ENCODE results near the gene CNOT2.
A peak's percentile ranks its signal among the peaks of the same experiment; 100 is the strongest.

CNOT2 gene

DNA sequence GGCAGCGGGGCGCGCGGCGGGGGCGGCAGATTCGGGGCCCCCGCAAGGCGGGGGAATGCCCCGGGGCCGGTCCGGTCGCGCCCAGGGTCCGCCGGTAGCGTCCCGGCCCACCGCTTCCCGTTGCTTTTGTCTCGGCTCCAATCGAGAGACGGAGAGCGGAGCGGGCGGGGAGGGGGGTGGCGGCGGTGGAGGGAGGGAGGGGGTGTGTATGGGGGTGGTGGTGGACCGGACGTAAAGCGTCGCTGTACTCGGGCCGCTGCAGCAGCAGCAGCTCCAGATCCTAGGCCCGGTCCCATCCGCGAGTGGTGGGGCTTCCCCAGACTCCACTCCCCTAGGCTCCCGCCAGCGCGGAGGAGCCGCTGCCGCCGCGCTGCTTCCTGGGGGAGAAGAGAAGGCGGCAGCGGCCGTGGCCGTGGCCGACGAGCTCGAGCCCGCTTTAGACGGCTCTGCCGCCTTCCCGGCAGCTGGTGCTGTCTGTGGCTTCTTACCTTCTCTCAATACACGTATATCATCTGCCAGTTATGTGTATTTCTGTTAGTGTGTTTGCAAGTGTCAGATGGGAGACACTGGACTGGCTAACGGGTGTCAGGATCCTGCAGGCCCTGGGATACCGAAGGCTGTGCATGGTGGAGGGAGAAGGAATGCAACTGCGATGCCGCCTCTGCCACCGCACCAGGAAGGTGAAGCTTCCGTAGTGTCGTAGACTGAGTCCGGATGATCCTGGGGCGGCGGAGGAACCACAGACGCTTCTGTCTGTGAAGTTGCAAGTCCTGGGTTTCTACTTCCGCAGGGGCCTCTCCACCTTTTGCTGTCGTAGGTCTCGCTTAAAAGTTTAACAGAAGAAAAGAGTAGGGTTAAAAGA, 508 bp downstream of the CNOT2 start:
- Mint-ChIP-seq H3K27me3 (no peaks in the 10 kb centered on the region), H3K27ac (peak overlapping the region; percentile 99), H3K9me3 (no peaks in the 10 kb centered on the region), H3K4me3 (peak overlapping the region; percentile 93), H3K4me1 (ENCODE audit: low read depth) (peaks cover 75% of the 10 kb centered on the region), H3K36me3 (ENCODE audit: low read depth) (peaks cover 65% of the 10 kb centered on the region)

DNA sequence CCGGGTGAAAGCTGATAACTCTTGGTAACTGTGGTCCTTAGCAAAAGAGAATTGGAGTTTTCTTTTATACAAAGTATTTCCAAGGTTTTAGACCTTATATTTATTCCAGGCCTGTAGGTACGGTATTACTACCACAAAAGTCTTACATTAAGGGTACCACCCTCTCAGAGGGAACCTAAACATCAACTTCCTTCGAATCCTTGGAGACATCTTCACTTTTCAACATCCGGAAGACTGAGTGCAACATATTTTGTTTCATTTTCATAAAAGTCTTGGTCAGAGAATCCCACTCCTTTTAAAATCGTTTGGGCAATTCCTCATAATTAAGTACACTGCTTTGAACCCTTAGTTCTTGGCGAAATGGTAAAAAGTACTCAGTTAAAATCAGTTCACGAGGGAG, 1.2 kb downstream of the CNOT2 start:
- peak overlapping the region; percentile 93 for H3K4me3 Mint-ChIP-seq
- no peaks in the 10 kb centered on the region for H3K27me3 Mint-ChIP-seq
- peak overlapping the region; percentile 98 for H3K27ac Mint-ChIP-seq
- peaks cover 65% of the 10 kb centered on the region for H3K36me3 Mint-ChIP-seq (ENCODE audit: low read depth)
- H3K9me3 Mint-ChIP-seq: no peaks in the 10 kb centered on the region
- H3K4me1 Mint-ChIP-seq (ENCODE audit: low read depth): peaks cover 81% of the 10 kb centered on the region

DNA sequence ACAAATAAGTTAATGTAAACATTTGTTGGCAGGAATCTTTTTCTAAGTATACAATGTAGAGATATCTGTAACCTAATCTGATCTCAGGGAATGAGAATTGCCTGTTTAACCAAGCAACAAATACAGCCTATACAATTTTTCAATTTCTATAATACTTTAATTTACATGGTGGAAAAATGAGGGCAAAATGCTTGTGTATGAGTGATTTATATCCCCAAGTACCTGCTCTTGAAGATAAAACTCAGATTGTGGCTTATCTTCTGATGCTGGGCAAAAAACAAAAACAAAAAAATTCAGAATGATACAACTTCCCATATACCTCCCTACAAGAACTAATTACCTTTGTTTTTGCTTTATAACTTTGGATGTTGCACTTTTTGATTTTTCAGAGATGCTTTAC, 2.2 kb downstream of the CNOT2 start:
- Mint-ChIP-seq H3K27ac (no peak overlapping the region), H3K9me3 (no peaks in the 10 kb centered on the region), H3K4me3 (peak overlapping the region; percentile 93), H3K4me1 (ENCODE audit: low read depth) (peaks cover 85% of the 10 kb centered on the region), H3K36me3 (ENCODE audit: low read depth) (peaks cover 58% of the 10 kb centered on the region), H3K27me3 (no peaks in the 10 kb centered on the region)

DNA sequence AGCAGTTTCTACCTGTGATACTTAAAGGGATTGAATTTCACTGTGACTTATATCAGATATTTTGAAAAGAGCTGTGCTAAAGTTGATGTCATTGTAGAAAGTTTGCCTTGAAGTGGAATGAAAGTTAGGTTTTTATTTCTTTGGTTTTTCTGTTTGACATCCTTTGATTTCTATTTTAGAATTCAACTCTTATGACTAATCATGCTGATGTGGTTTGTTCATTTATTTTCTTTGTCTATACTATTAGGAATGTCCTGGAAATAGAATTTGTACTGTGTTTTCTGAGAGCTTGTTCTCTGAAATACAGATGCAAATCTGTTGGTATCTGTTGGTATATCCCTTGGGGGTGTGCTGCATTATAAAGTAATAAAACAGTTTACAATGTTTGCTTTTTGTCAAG, 3.3 kb downstream of the CNOT2 start:
- Mint-ChIP-seq H3K4me3 (peak overlapping the region; percentile 42), H3K27ac (peak overlapping the region; percentile 77), H3K27me3 (no peaks in the 10 kb centered on the region), H3K36me3 (ENCODE audit: low read depth) (peaks cover 52% of the 10 kb centered on the region), H3K9me3 (no peaks in the 10 kb centered on the region), H3K4me1 (ENCODE audit: low read depth) (peaks cover 85% of the 10 kb centered on the region)

DNA sequence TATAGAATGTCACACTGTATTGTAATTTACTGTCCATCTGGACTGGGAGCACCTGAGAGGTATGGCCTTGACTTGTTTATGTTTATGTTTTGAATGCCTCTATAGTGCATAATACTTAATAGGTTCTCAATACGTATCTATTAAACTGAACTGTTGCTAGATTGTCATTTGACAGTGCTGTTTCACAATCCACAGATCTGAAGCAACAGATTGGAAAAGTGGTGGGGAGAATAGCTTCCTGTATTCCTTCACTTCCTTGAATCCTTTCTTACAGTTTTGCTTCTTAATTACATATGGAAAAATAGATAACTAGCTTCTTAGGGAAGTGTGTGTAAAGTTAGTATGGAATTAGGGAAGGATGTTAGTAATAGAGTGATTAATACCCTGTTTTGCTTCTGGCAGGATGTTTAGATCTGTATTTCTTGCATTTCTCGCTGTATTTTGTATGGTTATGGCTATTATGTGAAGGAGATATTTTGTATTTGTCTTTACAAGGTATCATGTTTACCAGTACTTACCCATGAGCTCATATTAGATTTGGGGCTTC, 4.5 kb downstream of the CNOT2 start:
- H3K9me3 Mint-ChIP-seq: no peaks in the 10 kb centered on the region
- no peaks in the 10 kb centered on the region for H3K27me3 Mint-ChIP-seq
- peak overlapping the region; percentile 27 for H3K27ac Mint-ChIP-seq
- H3K36me3 Mint-ChIP-seq (ENCODE audit: low read depth): peaks cover 51% of the 10 kb centered on the region
- peaks cover 84% of the 10 kb centered on the region for H3K4me1 Mint-ChIP-seq (ENCODE audit: low read depth)
- no peak overlapping the region for H3K4me3 Mint-ChIP-seq

DNA sequence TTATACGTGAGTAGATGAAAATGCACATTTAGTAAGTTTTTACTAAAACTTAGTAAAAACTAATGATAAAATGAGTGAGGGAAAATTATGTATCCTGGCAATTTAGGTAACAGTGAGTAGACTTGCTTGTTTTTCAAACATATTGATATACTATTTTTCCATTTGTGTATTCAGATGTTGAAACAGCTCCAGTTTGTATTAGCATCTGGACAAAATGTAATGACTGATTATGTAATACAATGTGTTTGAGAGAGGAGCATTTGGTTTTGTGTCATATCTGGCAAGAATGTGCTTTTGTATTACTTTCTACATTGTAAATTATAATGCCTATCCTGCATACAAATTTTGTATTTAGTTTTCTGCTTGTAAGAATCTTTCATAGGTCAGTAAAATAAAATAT, 5.6 kb downstream of the CNOT2 start:
- H3K36me3 Mint-ChIP-seq (ENCODE audit: low read depth): peaks cover 60% of the 10 kb centered on the region
- peak overlapping the region; percentile 14 for H3K4me3 Mint-ChIP-seq
- H3K9me3 Mint-ChIP-seq: no peaks in the 10 kb centered on the region
- no peaks in the 10 kb centered on the region for H3K27me3 Mint-ChIP-seq
- H3K4me1 Mint-ChIP-seq (ENCODE audit: low read depth): peaks cover 94% of the 10 kb centered on the region
- no peak overlapping the region for H3K27ac Mint-ChIP-seq

DNA sequence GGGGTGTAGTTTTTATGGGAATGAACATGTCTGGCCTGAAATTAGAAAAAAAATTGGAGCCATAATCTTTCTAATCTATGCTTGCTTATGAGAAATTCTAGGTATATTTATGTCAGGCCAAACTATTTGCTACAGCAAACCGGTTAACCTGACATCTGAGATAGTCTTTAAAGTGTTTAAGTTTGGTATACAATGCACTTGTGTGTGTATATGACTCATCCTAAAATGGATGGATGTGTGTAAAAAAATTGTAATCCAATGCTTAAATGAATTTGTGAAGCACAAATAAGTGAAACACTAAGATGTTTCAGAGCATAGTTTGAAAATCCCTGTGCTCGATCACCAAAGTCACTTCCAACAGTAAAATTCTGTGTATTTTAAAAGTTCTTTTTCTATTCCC, 6.7 kb downstream of the CNOT2 start:
- H3K27ac Mint-ChIP-seq: no peak overlapping the region
- no peak overlapping the region for H3K4me3 Mint-ChIP-seq
- H3K36me3 Mint-ChIP-seq (ENCODE audit: low read depth): peaks cover 53% of the 10 kb centered on the region
- H3K9me3 Mint-ChIP-seq: no peaks in the 10 kb centered on the region
- peaks cover 94% of the 10 kb centered on the region for H3K4me1 Mint-ChIP-seq (ENCODE audit: low read depth)
- no peaks in the 10 kb centered on the region for H3K27me3 Mint-ChIP-seq

DNA sequence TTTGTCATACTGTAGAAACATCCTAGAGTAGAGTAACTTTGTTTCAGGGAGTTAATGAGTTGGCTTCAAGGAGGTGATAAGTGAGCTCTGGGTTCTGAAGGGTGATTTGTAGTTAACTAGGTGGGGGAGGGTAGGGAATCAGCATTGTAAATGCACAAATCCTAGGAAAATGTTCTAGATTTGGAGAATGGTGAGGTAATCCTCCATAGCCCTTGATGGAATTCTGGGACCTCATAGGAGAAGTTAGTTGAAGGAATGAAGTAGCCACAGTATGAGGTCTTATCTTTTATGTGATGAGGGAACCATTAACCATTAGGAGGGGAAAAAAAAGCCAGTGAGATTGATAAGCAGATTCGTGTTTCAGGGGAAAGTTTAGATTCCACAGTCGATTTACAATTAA, 8.0 kb downstream of the CNOT2 start:
- H3K27ac Mint-ChIP-seq: peak overlapping the region; percentile 40
- no peaks in the 10 kb centered on the region for H3K9me3 Mint-ChIP-seq
- no peak overlapping the region for H3K4me3 Mint-ChIP-seq
- peaks cover 94% of the 10 kb centered on the region for H3K4me1 Mint-ChIP-seq (ENCODE audit: low read depth)
- H3K36me3 Mint-ChIP-seq (ENCODE audit: low read depth): peaks cover 47% of the 10 kb centered on the region
- H3K27me3 Mint-ChIP-seq: no peaks in the 10 kb centered on the region

DNA sequence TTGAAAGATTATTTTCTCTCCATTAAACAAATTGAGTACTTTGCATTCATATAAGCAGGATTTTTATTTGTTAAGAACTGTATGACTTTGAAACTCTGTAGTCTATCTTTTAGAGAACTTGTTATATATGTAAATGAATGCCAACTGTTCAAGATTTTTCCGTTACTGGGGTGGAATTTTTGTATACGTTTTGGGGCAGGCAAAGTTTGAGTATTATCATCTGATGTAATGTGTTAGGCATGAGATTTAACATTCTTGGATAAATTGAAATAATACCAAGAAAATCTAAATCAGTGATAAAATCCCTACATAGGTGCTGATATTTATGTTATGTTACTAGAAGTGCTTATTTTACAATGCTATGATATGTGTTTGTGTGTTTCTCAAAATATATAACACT, 8.4 kb downstream of the CNOT2 start:
- no peak overlapping the region for H3K4me3 Mint-ChIP-seq
- H3K27ac Mint-ChIP-seq: no peak overlapping the region
- H3K4me1 Mint-ChIP-seq (ENCODE audit: low read depth): peaks cover 92% of the 10 kb centered on the region

DNA sequence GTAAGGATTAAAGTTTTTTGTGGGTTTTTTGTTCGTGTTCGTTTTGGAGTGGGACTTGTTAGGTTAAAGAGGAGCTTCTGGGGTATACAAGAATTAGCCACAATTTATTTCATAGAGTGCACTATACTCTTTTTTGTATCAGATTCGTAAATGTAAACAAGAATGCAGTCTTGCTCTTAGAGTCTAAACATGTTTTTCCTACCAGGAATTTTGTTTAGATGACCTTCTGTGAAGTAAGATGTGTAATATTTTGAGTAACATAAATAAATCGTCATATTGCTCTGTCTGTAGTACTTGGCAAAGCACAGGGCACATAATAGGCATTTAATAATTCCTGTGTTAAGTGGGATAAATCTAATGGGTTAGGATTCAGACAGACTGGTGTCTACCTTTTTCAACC, 9.6 kb downstream of the CNOT2 start:
- Mint-ChIP-seq H3K27ac (no peak overlapping the region), H3K4me1 (ENCODE audit: low read depth) (peaks cover 87% of the 10 kb centered on the region), H3K9me3 (no peaks in the 10 kb centered on the region), H3K36me3 (ENCODE audit: low read depth) (peaks cover 46% of the 10 kb centered on the region), H3K4me3 (no peak overlapping the region), H3K27me3 (no peaks in the 10 kb centered on the region)

More for the DNA sequence above, 8.4 kb downstream of the CNOT2 start:
- Mint-ChIP-seq H3K9me3 (no peaks in the 10 kb centered on the region), H3K36me3 (ENCODE audit: low read depth) (peaks cover 46% of the 10 kb centered on the region), H3K27me3 (no peaks in the 10 kb centered on the region)

DNA sequence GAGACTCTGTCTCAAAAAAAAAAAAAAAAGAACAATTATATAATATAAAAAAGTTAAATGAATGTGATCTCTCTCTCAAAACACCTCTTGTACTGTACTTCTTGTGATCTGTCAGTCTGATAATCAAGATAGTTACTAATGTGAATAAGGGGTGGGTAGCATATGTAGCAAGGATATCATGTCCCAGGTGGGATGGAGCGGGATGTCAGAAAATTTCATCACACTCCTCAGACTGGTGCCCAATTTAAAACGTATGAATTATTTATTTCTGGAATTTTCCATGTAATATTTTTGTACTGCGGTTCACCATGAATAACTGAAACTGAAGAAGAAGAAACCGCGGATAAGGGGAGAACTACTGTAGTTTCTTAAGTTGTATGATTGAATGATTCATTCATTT, 11.0 kb downstream of the CNOT2 start:
- peaks cover 87% of the 10 kb centered on the region for H3K4me1 Mint-ChIP-seq (ENCODE audit: low read depth)
- no peak overlapping the region for H3K4me3 Mint-ChIP-seq
- H3K9me3 Mint-ChIP-seq: no peaks in the 10 kb centered on the region
- peaks cover 35% of the 10 kb centered on the region for H3K36me3 Mint-ChIP-seq (ENCODE audit: low read depth)
- H3K27ac Mint-ChIP-seq: no peak overlapping the region
- H3K27me3 Mint-ChIP-seq: no peaks in the 10 kb centered on the region

DNA sequence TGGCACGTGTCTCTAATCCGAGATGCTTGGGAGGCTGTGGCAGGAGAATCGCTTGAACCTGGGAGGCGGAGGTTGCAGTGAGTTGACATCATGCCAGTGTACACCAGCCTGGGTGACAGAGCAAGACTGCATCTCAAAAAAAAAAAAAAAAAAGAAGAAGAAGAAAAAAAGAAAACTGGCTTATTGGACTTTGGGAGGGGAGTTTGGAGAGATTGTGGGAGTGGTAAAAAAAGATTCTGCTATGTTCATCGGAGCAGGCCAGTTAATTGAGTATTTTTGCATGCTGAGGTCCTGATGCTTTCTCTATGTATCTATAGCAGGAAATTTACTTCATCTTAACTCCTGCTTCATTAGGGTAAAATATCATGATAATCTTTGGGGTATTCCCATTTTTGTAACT, 11.6 kb downstream of the CNOT2 start:
- Mint-ChIP-seq H3K4me1 (ENCODE audit: low read depth) (peaks cover 88% of the 10 kb centered on the region), H3K27me3 (no peaks in the 10 kb centered on the region), H3K4me3 (no peak overlapping the region), H3K9me3 (no peaks in the 10 kb centered on the region), H3K27ac (peak overlapping the region; percentile 47), H3K36me3 (ENCODE audit: low read depth) (peaks cover 41% of the 10 kb centered on the region)

DNA sequence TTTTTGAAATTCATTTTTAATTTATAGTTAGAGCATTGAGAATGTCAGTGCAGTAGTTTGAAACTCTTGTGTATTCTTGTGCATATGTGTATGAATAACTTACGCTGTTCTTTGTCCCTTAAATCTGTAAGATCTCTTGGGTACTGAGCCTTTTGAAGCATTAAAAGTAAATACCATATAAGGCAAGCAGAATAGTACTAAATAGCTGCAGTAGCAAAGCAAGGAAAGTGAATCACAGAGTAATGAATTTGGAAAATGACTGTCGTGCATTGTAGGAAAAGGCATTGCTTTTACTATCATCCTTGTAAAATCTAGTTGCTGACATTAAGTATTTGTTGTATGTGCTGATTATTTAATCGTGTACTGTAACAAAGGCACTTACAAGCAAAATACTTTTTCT, 12.1 kb downstream of the CNOT2 start:
- Mint-ChIP-seq H3K4me3 (no peak overlapping the region), H3K27me3 (no peaks in the 10 kb centered on the region), H3K9me3 (no peaks in the 10 kb centered on the region), H3K27ac (peak overlapping the region; percentile 47), H3K4me1 (ENCODE audit: low read depth) (peaks cover 86% of the 10 kb centered on the region), H3K36me3 (ENCODE audit: low read depth) (peaks cover 41% of the 10 kb centered on the region)

DNA sequence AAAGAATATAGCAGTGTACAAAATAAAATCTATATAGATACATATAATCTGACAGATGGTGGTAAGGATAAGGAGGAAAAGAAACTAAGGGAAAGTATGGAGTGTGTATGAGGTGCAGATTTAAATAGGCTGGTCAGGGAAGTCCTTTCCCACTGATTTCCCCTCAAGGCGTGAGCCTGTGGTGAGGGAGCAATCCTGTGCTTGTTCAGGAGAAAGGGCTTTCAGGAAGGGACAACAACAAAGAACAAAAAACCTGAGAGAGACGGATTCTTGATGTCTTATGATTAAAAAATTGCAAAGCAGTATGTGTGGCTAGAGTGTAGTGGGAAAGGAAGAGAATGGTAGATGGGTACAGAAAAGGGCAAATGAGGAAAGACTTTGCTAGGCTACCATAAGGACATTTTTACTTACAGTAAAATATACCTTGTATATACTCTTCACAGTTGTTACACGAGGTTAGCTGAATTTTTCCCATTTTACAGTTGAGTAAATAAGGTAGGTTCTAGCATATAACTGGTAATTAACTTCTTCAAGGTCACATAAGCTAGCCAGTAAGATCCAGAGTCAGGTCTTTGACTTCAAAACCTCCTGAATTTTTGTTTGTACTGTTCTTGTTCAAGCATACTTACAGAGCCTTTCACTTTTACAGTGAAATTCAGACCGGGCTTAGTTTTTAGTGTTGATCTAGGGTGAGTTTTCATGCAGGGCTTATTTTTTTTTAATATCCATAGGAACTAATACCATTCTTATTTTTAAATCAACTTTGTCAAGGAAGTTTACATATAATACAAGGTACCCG, 15.6 kb downstream of the CNOT2 start:
- Mint-ChIP-seq H3K36me3 (ENCODE audit: low read depth) (peaks cover 49% of the 10 kb centered on the region), H3K27me3 (no peaks in the 10 kb centered on the region), H3K27ac (no peak overlapping the region), H3K4me1 (ENCODE audit: low read depth) (peaks cover 85% of the 10 kb centered on the region), H3K9me3 (peaks cover 3% of the 10 kb centered on the region), H3K4me3 (no peak overlapping the region)

DNA sequence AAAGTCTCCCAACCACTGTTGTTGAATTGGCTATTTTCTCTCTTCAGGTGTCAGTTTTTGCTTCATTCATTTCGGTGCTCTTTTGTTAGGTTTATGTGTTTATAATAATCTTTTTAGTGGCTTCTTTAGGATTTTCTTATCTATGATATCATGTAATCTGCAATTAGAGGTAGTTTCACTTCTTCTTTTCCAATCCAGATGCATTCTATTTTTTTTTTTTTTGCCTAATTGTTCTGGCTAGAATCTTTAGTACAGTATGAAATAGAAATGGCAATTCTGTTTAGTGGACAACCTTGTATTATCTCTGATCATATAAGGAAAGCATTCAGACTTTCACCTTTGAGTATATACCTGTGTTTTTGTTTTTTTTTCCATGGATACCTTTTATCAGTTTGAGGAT, 17.4 kb downstream of the CNOT2 start:
- H3K27me3 Mint-ChIP-seq: no peaks in the 10 kb centered on the region

More for the DNA sequence above, 17.4 kb downstream of the CNOT2 start:
- Mint-ChIP-seq H3K4me3 (no peak overlapping the region), H3K4me1 (ENCODE audit: low read depth) (peaks cover 85% of the 10 kb centered on the region), H3K27ac (no peak overlapping the region), H3K9me3 (peaks cover 4% of the 10 kb centered on the region), H3K36me3 (ENCODE audit: low read depth) (peaks cover 46% of the 10 kb centered on the region)

Measured in stimulated activated naive CD8-positive, alpha-beta T cell treated with anti-CD3 and anti-CD28 coated beads, Interleukin-15, Interleukin-2, amounts not matched to agents 100 ng/mL and 50 ng/mL, for 24 hours (primary cell).